NCI-H2029 treated with DMSO at 0.1 percent for 48 hours (cell line): Measurements from ENCODE around the gene SCAANT1.

Experiments used
- DNase-seq: peaks from one replicate; lab custom pipeline; 2025; lab: John Stamatoyannopoulos, UW

SCAANT1 gene

GRCh38 chr3:63863150-63864007 is 48.8 kb downstream of the SCAANT1 start, which contains the start of the genes ATXN7 and THOC7:
ATXN7 (plus strand) TSS chr3:63863867; CDS start chr3:63912599, 48,732 bp downstream.
THOC7 (minus strand) TSS chr3:63863805; CDS start chr3:63863790, 15 bp downstream.
- no peak for DNase-seq

GRCh38 chr3:63862804-63863149 is 49.4 kb downstream of the SCAANT1 start:
- DNase-seq = no peak
